ENCODE measurements around the gene MUC5B.

DNA sequence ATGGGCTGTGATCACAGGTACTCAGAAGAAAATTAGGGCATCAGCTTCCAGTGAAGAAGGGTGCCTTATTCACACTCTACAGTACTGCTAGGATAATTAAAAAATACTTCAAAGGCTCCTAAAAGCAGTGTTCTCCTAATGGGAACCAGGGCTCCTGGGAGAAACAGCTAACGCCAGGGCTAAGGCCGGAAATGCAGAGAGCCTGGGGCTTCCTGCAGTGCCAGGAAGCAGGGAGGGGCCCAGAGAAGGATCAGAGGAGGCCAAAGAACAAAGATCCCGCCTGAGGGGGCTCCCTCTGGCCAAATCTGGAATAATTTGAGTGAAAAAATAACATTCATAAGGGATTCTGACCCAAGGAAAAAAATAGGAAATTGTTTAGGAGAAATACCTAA is 59.1 kb downstream of the MUC5B start:
- TF ChIP-seq POLR2A (IDR thresholded peaks at IDR 0.05) = no peak
- TF ChIP-seq CTCF (IDR thresholded peaks at IDR 0.05) = peak in 1 of 12 donors; percentile 7

All from heart left ventricle (tissue), 13 donors.